MM.1S (cell line): ENCODE results near the gene CHMP5.

ENCODE experiments used
- DNase-seq: peaks from one replicate; pipeline ENCODE4 v3.0.0-alpha.2; 2015
- H2AFZ ChIP-seq: fragments of 300-600 bp; sonication (generic); 2 replicates; pipeline ENCODE4 v1.6.0; 2016; ENCODE audit warnings: antibody characterized with exemption, low read length
- H3F3A ChIP-seq: fragments of 300-600 bp; sonication (generic); 2 replicates; pipeline ENCODE4 v1.6.1; 2016; ENCODE audit warnings: mild to moderate bottlenecking, antibody characterized with exemption, low read length, moderate library complexity, mixed read lengths; ENCODE audit not compliant: insufficient read depth
- H3K27ac ChIP-seq: fragments of 300-600 bp; sonication (generic); 2 replicates; pipeline ENCODE4 v1.5.1; 2016; ENCODE audit warnings: mild to moderate bottlenecking, low read length
- H3K27me3 ChIP-seq: fragments of 300-600 bp; sonication (generic); replicated peaks from 2 replicates; pipeline ENCODE4 v1.6.0; 2016; ENCODE audit warnings: low read length; ENCODE audit not compliant: insufficient read depth
- H3K36me3 ChIP-seq: fragments of 300-600 bp; sonication (generic); replicated peaks from 2 replicates; pipeline ENCODE4 v1.6.1; 2016; ENCODE audit warnings: mild to moderate bottlenecking, low read length, mixed read lengths; ENCODE audit not compliant: insufficient read depth
- H3K4me1 ChIP-seq: fragments of 300-600 bp; sonication (generic); 2 replicates; pipeline ENCODE4 v1.6.1; 2016; ENCODE audit warnings: low read length, mixed read lengths
- H3K4me2 ChIP-seq: fragments of 300-600 bp; sonication (generic); 2 replicates; pipeline ENCODE4 v1.6.0; 2016; ENCODE audit warnings: low read depth, low read length
- H3K4me3 ChIP-seq: fragments of 300-600 bp; sonication (generic); 2 replicates; pipeline ENCODE4 v1.5.1; 2016; ENCODE audit warnings: low read length, mixed read lengths
- H3K79me2 ChIP-seq: fragments of 300-600 bp; sonication (generic); 2 replicates; pipeline ENCODE4 v1.6.1; 2016; ENCODE audit warnings: mixed run types, low read length, mixed read lengths
- H3K9ac ChIP-seq: fragments of 300-600 bp; sonication (generic); 2 replicates; pipeline ENCODE4 v1.6.1; 2016; ENCODE audit warnings: low read length, mixed read lengths
- H3K9me2 ChIP-seq: fragments of 300-600 bp; sonication (generic); replicated peaks from 2 replicates; pipeline ENCODE4 v1.6.1; 2016; ENCODE audit warnings: mild to moderate bottlenecking, low read length, mixed read lengths; ENCODE audit not compliant: insufficient read depth
- H3K9me3 ChIP-seq: fragments of 300-600 bp; sonication (generic); replicated peaks from 2 replicates; pipeline ENCODE4 v1.6.1; 2016; ENCODE audit warnings: mild to moderate bottlenecking, low read length, mixed read lengths; ENCODE audit not compliant: insufficient read depth
- H4K20me1 ChIP-seq: fragments of 300-600 bp; sonication (generic); 2 replicates; pipeline ENCODE4 v1.6.1; 2016; ENCODE audit warnings: mild to moderate bottlenecking, low read length, moderate library complexity, mixed read lengths; ENCODE audit not compliant: insufficient read depth
- EZH2 ChIP-seq: fragments of 300-600 bp; sonication (generic); optimal IDR thresholded peaks from 2 replicates; pipeline ENCODE3; 2017; ENCODE audit warnings: low read depth, mild to moderate bottlenecking, antibody characterized with exemption, low read length, mixed read lengths
- EZH2phosphoT487 ChIP-seq: fragments of 300-600 bp; sonication (generic); IDR thresholded peaks from 2 replicates; pipeline ENCODE4 v1.6.1; 2018; ENCODE audit warnings: antibody characterized with exemption, low read length
- TF ChIP-seq, protein P1 (sequence below): fragments of 300-600 bp; sonication (generic); IDR thresholded peaks from 2 replicates; pipeline ENCODE4 v1.5.1; 2016; ENCODE audit warnings: antibody characterized with exemption, low read length, mixed read lengths

The CHMP5 gene

GRCh38 chr9:33250458-33250995 lies 14.3 kb upstream of the CHMP5 start:
- no peaks in the 10 kb centered on the region for H4K20me1 ChIP-seq
- peaks cover 12% of the 10 kb centered on the region for H3K36me3 ChIP-seq
- H3K4me1 ChIP-seq, result peaks cover 25% of the 10 kb centered on the region
- no peak overlapping the region for H3K4me3 ChIP-seq
- TF ChIP-seq, protein P1, sequence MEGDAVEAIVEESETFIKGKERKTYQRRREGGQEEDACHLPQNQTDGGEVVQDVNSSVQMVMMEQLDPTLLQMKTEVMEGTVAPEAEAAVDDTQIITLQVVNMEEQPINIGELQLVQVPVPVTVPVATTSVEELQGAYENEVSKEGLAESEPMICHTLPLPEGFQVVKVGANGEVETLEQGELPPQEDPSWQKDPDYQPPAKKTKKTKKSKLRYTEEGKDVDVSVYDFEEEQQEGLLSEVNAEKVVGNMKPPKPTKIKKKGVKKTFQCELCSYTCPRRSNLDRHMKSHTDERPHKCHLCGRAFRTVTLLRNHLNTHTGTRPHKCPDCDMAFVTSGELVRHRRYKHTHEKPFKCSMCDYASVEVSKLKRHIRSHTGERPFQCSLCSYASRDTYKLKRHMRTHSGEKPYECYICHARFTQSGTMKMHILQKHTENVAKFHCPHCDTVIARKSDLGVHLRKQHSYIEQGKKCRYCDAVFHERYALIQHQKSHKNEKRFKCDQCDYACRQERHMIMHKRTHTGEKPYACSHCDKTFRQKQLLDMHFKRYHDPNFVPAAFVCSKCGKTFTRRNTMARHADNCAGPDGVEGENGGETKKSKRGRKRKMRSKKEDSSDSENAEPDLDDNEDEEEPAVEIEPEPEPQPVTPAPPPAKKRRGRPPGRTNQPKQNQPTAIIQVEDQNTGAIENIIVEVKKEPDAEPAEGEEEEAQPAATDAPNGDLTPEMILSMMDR, result no peak
- TF ChIP-seq EZH2phosphoT487, result no peak
- no peak for TF ChIP-seq EZH2
- H3K9ac ChIP-seq, result no peak overlapping the region
- peaks cover 24% of the 10 kb centered on the region for H3F3A ChIP-seq
- H3K9me3 ChIP-seq, result no peaks in the 10 kb centered on the region
- peaks cover 5% of the 10 kb centered on the region; the same call in 1 of the 2 replicates for H3K79me2 ChIP-seq
- no peaks in the 10 kb centered on the region for H3K9me2 ChIP-seq
- H2AFZ ChIP-seq, result no peak overlapping the region
- peak overlapping the region; percentile 49; the same call in 1 of the 2 replicates for H3K4me2 ChIP-seq
- DNase-seq, result peak; percentile 4
- H3K27me3 ChIP-seq, result no peaks in the 10 kb centered on the region
- peak overlapping the region; percentile 67; the same call in 1 of the 2 replicates for H3K27ac ChIP-seq

- no peaks in the 10 kb centered on the region for H3K27me3 ChIP-seq
- peaks cover 17% of the 10 kb centered on the region for H3F3A ChIP-seq
- no peak overlapping the region for H2AFZ ChIP-seq
- H3K27ac ChIP-seq, result no peak overlapping the region
- H3K4me2 ChIP-seq, result no peak overlapping the region
- DNase-seq, result no peak
- H3K36me3 ChIP-seq, result peaks cover 34% of the 10 kb centered on the region
- TF ChIP-seq, protein P1, result no peak
- no peak for TF ChIP-seq EZH2phosphoT487
- TF ChIP-seq EZH2, result no peak
- H3K9me3 ChIP-seq, result no peaks in the 10 kb centered on the region
- H3K79me2 ChIP-seq, result peaks cover 35% of the 10 kb centered on the region
- peaks cover 3% of the 10 kb centered on the region; the same call in 1 of the 2 replicates for H4K20me1 ChIP-seq
- H3K9me2 ChIP-seq, result no peaks in the 10 kb centered on the region
- no peak overlapping the region for H3K9ac ChIP-seq
- no peak overlapping the region for H3K4me3 ChIP-seq
- peaks cover 17% of the 10 kb centered on the region for H3K4me1 ChIP-seq
Measured at GRCh38 chr9:33254211-33254610, 10.6 kb upstream of the CHMP5 start.

DNA sequence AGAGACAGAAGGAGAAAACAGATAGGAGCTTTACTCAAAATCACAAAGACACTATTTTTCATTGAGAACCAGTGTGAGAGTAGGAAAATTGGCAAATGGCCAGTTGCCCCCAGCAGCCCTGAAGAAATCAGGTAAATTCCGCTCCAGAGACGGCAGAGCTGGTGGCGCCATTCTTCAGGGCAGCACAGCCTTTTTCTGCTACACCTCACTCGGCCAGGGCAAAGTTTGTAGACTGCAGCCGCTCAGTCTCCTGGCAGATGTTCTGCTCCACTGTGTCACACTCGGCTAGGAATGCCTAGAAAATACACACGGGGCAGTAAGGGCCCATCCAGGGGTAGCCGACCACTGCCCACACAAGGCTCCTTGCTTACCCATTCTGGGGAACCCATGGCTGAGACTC lies 9.8 kb upstream of the CHMP5 start:
- H3K27ac ChIP-seq, result no peak overlapping the region
- H3F3A ChIP-seq, result peaks cover 9% of the 10 kb centered on the region
- peaks cover 38% of the 10 kb centered on the region for H3K36me3 ChIP-seq
- H3K4me1 ChIP-seq, result peaks cover 9% of the 10 kb centered on the region
- H3K4me2 ChIP-seq, result no peak overlapping the region
- no peak overlapping the region for H3K4me3 ChIP-seq
- H3K9me3 ChIP-seq, result no peaks in the 10 kb centered on the region
- no peaks in the 10 kb centered on the region for H3K9me2 ChIP-seq
- peaks cover 3% of the 10 kb centered on the region; the same call in 1 of the 2 replicates for H4K20me1 ChIP-seq
- peaks cover 43% of the 10 kb centered on the region for H3K79me2 ChIP-seq
- H3K27me3 ChIP-seq, result no peaks in the 10 kb centered on the region
- no peak overlapping the region for H2AFZ ChIP-seq
- DNase-seq, result no peak
- H3K9ac ChIP-seq, result no peak overlapping the region
- TF ChIP-seq, protein P1, result no peak
- TF ChIP-seq EZH2phosphoT487, result no peak
- TF ChIP-seq EZH2, result no peak
